Measurements from ENCODE around the gene SH3D21. TPM values are rescaled to one million over a fixed set of nuclear protein-coding genes. Genes with fewer than 3 reads are reported as not detected.

The SH3D21 gene
- polyA plus RNA-seq, 3 donors: 0.56 TPM; not detected in 2

GRCh38 chr1:36326499-36326898, 20.3 kb downstream of the SH3D21 start:
- Histone ChIP-seq H3K9me3 (replicated peaks in 1 of 2; ENCODE audit: control insufficient read depth in 1 of 2, insufficient read depth in 1 of 2, low read length in 2 of 2) (no peaks in the 10 kb centered on the region), H3K4me3 (replicated peaks in 1 of 3; ENCODE audit: low read depth in 2 of 3, low read length in 3 of 3) (no peak overlapping the region), H4K20me1 (ENCODE audit: insufficient read depth, low read length) (peaks cover 11% of the 10 kb centered on the region), H2AFZ (ENCODE audit: insufficient read depth, low read depth, low read length, poor library complexity, severe bottlenecking) (no peak overlapping the region), H3K4me1 (ENCODE audit: control insufficient read depth in 1 of 2, insufficient read depth in 2 of 2, low read length in 2 of 2) (peaks cover 25 to 37% of the 10 kb centered on the region in 2 donors), H3K36me3 (replicated peaks in 1 of 2; ENCODE audit: control insufficient read depth in 1 of 2, insufficient read depth in 2 of 2, low read length in 2 of 2) (no peaks in the 10 kb centered on the region), H3K4me2 (replicated peaks; ENCODE audit: extremely low read depth, low read length, poor library complexity, severe bottlenecking) (no peak overlapping the region), H3K9ac (ENCODE audit: insufficient read depth, low read length, poor library complexity, severe bottlenecking) (no peak overlapping the region), H3K79me2 (ENCODE audit: insufficient read depth, low read length) (no peaks in the 10 kb centered on the region), H3K27me3 (ENCODE audit: control insufficient read depth in 2 of 2, insufficient read depth in 2 of 2, low read length in 2 of 2) (peaks cover 0 to 13% of the 10 kb centered on the region in 2 donors), H3K27ac (ENCODE audit: low read depth in 1 of 2, low read length in 2 of 2) (no peak overlapping the region)
- Mint-ChIP-seq H3K4me3 (no peak overlapping the region), H3K27me3 (ENCODE audit: low read depth in 3 of 3) (peaks cover 14 to 30% (median 25%) of the 10 kb centered on the region in 3 donors), H3K27ac (peak overlapping the region in 2 of 7 donors; percentile 3 to 49), H3K9me3 (peaks cover 0 to 2% (median 0%) of the 10 kb centered on the region in 7 donors), H3K36me3 (peaks cover 0 to 3% of the 10 kb centered on the region in 2 donors), H3K4me1 (peaks cover 29% of the 10 kb centered on the region)
- no peak for DNase-seq
- intact Hi-C loops (cut with micrococcal nuclease): no loop called here
- 49% methylated on average over 6 of the region's 6 CpGs for WGBS (ENCODE audit: insufficient coverage)
- TF ChIP-seq, protein P1, sequence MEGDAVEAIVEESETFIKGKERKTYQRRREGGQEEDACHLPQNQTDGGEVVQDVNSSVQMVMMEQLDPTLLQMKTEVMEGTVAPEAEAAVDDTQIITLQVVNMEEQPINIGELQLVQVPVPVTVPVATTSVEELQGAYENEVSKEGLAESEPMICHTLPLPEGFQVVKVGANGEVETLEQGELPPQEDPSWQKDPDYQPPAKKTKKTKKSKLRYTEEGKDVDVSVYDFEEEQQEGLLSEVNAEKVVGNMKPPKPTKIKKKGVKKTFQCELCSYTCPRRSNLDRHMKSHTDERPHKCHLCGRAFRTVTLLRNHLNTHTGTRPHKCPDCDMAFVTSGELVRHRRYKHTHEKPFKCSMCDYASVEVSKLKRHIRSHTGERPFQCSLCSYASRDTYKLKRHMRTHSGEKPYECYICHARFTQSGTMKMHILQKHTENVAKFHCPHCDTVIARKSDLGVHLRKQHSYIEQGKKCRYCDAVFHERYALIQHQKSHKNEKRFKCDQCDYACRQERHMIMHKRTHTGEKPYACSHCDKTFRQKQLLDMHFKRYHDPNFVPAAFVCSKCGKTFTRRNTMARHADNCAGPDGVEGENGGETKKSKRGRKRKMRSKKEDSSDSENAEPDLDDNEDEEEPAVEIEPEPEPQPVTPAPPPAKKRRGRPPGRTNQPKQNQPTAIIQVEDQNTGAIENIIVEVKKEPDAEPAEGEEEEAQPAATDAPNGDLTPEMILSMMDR (IDR thresholded peaks at IDR 0.05): no peak

DNA sequence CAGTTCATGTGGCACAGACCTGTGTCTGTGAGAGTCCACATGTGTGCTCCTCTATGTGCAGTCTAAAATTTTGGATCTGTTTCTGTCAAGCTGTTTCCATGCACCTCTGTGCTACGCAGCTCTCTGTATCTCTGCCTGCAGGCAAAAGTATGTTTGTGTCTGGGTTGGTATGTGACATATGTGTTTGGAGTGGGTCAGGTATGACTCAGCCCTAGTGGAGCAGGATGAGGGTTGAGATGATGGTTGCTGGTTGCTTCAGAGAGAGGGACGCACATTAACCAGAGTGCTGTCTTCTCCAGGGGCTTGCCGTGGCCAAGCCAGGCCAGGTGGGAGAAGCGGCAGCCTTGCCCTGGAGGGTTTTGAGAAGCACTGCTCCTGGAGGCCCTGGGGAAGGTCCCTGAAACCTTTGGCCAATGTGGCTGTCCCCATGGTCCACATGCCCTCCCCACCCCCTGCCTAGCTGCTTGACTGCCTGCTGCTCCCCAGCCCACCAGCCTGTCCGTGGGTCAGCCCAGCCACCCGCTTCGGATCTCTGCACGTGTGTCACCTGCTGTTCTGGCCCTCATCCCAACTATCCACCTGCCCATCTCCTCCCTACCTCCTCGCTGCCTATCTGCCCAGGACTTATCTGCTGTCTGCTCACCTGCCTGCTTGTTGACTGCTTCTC, 21.4 kb downstream of the SH3D21 start:
- Mint-ChIP-seq H3K36me3 (no peaks in the 10 kb centered on the region), H3K27me3 (ENCODE audit: low read depth in 3 of 3) (peaks cover 8 to 24% (median 18%) of the 10 kb centered on the region in 3 donors), H3K9me3 (peaks cover 0 to 2% (median 0%) of the 10 kb centered on the region in 7 donors), H3K4me1 (peaks cover 22% of the 10 kb centered on the region), H3K27ac (no peak overlapping the region), H3K4me3 (no peak overlapping the region)
- H3K27me3 ChIP-seq (ENCODE audit: control insufficient read depth in 2 of 2, insufficient read depth in 2 of 2, low read length in 2 of 2): peaks cover 0 to 7% of the 10 kb centered on the region in 2 donors
- no peak for DNase-seq
- WGBS (ENCODE audit: insufficient coverage): 85% methylated on average over 9 of the region's 9 CpGs
- no peak overlapping the region for H3K4me3 ChIP-seq (replicated peaks in 1 of 3; ENCODE audit: low read depth in 2 of 3, low read length in 3 of 3)
- H4K20me1 ChIP-seq (ENCODE audit: insufficient read depth, low read length): peaks cover under 1% of the 10 kb centered on the region
- no peaks in the 10 kb centered on the region for H3K79me2 ChIP-seq (ENCODE audit: insufficient read depth, low read length)
- H2AFZ ChIP-seq (ENCODE audit: insufficient read depth, low read depth, low read length, poor library complexity, severe bottlenecking): no peak overlapping the region
- H3K36me3 ChIP-seq (replicated peaks in 1 of 2; ENCODE audit: control insufficient read depth in 1 of 2, insufficient read depth in 2 of 2, low read length in 2 of 2): no peaks in the 10 kb centered on the region
- peaks cover 17 to 27% of the 10 kb centered on the region in 2 donors for H3K4me1 ChIP-seq (ENCODE audit: control insufficient read depth in 1 of 2, insufficient read depth in 2 of 2, low read length in 2 of 2)
- intact Hi-C loops (cut with micrococcal nuclease): loop anchor here in 1 of 2 donors (1.0 kb wide), 1 partner anchor 17 kb away; no protein-coding TSS in a partner anchor
- no peaks in the 10 kb centered on the region for H3K9me3 ChIP-seq (replicated peaks in 1 of 2; ENCODE audit: control insufficient read depth in 1 of 2, insufficient read depth in 1 of 2, low read length in 2 of 2)
- H3K4me2 ChIP-seq (replicated peaks; ENCODE audit: extremely low read depth, low read length, poor library complexity, severe bottlenecking): no peak overlapping the region
- no peak overlapping the region for H3K9ac ChIP-seq (ENCODE audit: insufficient read depth, low read length, poor library complexity, severe bottlenecking)
- TF ChIP-seq, protein P1 (IDR thresholded peaks at IDR 0.05): no peak
- H3K27ac ChIP-seq (ENCODE audit: low read depth in 1 of 2, low read length in 2 of 2): no peak overlapping the region

Data from CD14-positive monocyte (primary cell).